ENCODE results near the gene SELE.

- TF ChIP-seq EZH2 (IDR thresholded peaks at IDR 0.05; ENCODE audit: low read length, missing control alignments) (no peak), CTCF (conservative IDR thresholded peaks at IDR 0.05 in 1 of 2, IDR thresholded peaks at IDR 0.05 in 1 of 2; ENCODE audit: low read depth in 1 of 2, low read length in 2 of 2) (no peak)
Measured at GRCh38 chr1:169694304-169695075, 39.4 kb downstream of the SELE start.
